RPMI7951 (cell line): ENCODE results near the gene NCK2. TPM values are rescaled to one million over a fixed set of nuclear protein-coding genes. Genes with fewer than 3 reads are reported as not detected.

ENCODE experiments used
- DNase-seq: peaks from one replicate; pipeline ENCODE4 v3.0.0-alpha.2; 2012; ENCODE audit warnings: low read depth
- total RNA-seq: library from RNA; depleted of rRNA; stranded (reverse); fragments of >200 nt; shearing (Covaris generic); gene quantifications from 2 replicates; pipeline ENCODE4 v1.2.3, GENCODE V29; 2014

Gene NCK2
- total RNA-seq, 1 experiment from 2014 or later = 34.5 TPM

DNA sequence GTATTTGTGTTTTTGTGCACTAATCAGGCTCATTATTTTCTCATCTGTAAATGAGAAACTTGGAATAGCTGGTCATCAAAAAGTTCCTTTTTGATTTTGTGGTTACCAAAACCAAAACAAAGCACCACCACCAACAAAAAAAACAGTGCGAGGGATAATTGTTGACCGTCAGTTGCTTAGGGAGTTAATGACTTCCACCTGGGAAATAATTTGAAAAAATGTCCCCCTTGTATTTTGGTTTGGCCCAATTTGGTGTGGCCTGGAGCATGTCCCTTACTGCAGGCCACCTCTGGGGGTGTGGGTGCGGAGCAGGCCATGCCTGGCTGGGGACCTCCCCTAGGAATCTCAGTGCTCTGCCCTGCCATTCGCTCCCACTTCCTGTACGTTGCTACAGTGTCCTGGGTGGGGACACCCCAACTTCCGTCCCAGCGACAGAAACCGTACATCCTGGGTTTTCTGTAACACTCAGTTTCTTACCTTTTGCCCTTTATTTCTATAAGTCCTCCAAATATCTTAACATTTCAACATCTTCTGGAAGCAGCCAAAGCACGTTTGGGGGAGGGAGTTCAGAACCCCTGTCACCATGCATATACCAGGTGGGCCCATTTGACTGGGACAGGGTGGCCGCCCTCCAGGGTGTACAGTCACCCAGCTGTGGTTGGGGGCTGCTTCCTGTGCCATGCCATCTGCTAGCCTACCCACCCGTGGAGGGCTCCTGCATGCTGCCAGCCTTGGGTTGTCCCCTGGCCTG, 31.3 kb downstream of the NCK2 start:
- no peak for DNase-seq

- no peak for DNase-seq
Measured at GRCh38 chr2:105776560-105776928, 31.8 kb downstream of the NCK2 start.

DNA sequence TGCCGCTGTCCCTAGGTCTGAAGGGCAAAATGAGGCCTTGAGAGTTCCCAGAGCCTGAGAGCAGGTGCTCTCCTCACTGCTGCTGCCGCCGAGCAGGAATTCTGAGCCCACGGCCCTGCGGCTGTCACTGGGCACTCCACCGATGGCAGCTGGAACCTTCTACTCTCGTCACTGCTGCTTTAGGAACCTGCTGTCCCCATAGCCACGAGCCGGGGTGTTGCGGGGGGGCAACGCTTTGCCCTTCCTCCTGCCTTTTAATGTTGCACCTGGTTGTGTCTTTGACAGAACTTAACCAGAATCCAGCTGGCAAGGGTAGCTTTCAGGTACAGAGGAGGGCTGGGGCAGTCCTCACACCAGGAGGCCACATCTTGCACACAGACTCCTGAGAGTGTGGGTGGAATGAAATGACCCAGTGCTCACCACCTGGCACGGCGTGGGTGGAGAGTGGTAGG, 32.3 kb downstream of the NCK2 start:
- DNase-seq = no peak

DNA sequence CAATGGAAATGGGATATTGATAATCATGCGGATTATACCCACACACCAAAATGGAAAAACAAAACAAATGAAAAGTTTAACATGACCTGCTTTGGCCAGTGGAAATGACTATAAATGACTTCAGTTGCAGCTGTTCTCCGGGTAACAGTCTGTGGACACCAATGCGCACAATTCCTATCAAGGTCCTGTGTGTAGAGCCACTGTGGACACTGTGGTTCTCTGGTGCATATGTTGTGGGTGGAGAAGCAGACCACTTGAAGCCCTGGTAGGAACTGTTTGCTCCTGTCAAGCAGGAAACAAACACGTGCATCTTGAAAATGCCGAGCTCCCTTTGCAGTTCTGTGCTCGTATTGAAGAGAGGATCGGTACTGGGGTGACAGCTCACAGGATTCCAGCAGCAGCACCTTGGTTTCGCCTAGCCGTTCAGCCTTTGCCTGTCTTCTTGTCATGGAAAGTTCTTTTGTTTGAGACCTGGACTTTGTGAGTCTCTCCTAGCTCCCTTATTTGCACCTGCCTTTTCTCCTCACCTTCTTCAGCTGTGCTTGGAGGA, 32.9 kb downstream of the NCK2 start:
- DNase-seq = no peak

DNA sequence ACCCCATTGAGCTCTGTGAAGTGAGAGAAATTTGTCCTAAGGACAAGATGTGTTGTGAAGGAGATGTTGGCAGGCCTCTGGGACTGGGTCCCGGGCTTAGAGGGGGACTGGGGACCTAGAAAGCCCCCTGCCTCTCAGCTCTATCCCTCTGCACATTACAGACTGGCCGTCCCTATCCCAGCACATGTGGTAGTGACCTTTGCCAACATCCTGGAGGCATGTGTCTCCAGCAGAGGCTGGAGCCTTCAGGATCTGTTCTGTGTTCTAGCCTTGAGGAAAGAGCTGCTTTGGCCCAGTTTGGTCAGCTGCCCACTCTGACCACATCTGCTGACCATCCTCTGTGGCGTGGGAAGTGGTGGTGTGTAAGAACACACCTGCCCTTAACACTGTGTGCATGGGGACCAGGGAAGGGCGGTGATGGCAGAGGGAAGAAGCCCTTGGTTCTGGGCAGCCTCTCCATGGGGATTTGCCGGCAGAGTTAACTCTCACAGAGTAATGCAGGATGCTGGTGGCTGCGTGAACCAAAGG, 33.4 kb downstream of the NCK2 start:
- DNase-seq = peak; percentile 45

DNA sequence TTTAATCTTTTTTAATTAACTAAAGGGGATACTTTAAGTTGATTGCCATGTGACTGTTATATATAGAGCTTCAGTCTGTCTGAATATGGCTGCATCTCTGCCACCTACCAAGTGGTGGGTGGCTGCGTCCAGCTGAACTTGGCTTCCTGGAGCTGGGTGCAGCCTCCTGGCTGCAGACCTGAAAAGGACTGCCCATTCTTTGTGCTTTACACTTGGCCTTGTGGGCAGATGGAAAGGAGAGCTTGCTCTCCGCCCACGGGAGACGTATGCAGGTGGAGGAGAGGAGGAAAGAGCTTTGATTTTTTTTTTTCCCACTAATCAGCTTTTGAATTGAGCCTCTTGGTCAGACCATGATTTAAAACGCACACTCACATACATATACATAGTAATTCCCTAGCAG, 34.7 kb downstream of the NCK2 start:
- no peak for DNase-seq

- DNase-seq = no peak
Measured at GRCh38 chr2:105780606-105781005, 35.9 kb downstream of the NCK2 start.

DNA sequence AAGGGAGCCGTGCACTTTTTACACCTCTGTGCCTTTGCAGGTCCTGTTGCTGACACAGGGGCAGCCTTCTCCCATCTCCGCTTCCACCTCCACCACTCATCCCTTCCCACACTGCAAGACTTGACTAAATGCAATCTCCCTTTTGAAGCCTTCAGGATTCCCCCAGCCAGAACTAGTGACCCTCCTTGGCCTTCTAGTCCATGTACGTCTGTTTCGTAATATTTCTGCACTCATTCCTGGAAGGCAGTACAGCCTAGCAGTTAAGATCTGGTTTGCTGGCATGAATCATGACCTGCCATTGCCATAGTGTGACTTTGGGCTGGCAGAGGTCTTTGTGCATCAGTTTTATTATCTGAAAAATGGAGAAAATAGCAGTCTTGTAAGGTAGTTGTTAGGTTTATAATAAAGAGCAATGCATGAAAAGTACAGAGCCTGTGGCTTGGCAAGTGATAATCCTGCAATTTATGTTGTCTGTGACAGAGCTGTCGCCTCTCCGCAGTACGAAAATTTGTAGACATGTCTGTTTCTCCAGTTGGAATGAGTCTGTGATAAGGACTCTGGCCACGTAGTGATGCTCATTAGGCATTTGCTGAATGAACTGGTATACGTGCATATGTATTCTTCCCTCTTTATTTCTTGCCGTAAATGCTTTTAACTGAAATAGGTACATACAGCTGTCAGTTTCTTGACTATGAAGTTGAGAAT, 36.7 kb downstream of the NCK2 start:
- DNase-seq = no peak

GRCh38 chr2:105782123-105782522, 37.4 kb downstream of the NCK2 start:
- no peak for DNase-seq

DNA sequence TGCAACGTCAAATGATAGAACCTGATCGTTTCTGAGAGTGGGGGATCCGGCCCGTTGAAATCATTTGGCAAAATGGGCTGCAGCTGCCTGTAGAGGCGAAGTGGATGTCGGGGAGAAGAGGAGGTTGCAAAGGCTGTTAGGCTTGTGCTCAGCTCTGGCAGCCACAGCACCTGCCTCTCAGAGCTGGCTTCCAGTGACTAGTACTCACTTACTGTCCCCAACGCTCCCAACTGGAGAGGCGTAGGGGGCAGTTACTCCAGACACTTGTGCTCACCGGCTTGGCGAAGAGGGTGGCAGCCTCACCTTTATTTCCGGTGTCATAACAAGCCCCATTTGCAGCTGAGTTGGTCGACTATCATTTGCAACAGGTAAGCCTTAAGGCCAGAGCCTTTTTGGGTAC, 37.9 kb downstream of the NCK2 start:
- no peak for DNase-seq

DNA sequence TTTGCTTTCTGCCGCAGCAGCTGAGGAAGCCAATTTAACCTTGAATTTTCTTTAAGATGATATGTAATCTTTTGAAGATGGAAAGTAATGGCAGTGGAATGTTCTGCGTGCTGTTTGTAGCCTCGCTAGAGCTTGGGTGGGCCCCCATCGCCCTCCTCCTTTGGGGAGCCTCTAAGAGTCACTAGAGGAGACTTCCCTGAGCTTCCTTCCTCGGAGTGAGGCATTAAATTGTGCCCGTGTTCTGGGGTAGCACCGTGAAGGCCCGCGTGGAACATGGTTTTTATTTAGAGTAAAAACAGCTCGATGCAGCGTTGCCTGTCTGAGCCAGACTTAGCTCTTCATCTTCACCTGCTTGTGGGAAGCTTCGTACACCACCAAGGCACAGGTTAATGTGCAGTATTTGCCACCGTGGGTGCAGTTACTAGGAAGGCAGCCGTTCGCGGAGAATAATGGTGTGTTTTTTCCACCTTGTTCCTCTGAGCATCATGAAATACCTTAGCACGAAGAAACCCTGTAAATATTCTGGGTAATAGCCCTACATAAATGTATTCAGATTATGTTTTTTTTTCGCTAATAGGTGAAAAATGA, 38.5 kb downstream of the NCK2 start:
- DNase-seq = no peak

DNA sequence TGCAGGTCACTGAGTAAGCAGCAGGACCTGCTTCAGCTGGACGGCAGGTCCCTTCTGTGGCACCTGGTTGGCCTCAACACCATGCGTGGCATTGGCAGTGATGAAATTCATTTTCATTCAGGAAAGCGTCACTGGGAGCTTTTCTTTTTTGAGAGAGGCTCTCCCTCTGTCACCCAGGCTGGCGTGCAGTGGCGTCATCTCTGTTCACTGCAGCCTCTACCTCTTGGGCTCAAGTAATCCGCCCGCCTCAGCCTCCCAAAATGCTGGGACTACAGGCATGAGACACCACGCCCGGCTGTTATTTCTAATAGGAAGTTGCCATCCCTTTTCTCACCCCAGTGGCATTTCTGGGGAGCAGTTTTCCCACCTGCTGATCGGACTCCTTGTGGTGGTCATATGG, 39.3 kb downstream of the NCK2 start:
- no peak for DNase-seq

GRCh38 chr2:105784589-105784988, 39.9 kb downstream of the NCK2 start:
- DNase-seq = no peak

DNA sequence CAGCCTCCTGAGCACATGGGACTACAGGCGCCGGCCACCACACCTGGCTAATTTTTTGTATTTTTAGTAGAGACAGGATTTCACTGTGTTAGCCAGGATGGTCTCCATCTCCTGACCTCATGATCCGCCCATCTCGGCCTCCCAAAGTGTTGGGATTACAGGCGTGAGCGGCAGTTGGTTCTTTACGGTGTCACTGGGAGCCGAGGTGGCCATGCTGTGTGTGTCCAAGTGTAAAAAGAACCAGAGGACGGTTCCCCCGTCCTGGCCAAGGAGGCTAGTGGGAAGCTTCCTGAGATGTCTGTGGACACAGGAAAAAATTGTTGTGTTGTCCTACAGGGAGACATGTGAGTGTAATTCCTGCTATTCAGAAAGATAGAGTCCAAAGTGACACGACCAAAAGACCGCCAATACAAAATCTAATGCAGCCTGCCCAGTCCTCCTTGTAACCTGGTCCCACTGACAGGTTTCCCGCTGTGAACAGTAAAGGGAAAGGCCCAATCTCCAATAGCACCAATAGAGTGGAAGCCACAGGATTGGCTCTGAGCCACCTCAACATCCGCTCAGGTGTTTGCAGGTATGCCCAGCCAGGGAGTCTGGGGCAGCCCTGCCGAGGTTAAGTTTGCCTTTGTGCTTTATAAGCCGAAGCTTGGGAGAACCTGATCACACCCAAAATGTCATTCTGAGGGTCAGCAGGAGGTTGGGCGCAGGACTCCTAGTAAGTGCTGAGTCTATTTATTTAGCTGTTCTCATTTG, 40.6 kb downstream of the NCK2 start:
- no peak for DNase-seq

DNA sequence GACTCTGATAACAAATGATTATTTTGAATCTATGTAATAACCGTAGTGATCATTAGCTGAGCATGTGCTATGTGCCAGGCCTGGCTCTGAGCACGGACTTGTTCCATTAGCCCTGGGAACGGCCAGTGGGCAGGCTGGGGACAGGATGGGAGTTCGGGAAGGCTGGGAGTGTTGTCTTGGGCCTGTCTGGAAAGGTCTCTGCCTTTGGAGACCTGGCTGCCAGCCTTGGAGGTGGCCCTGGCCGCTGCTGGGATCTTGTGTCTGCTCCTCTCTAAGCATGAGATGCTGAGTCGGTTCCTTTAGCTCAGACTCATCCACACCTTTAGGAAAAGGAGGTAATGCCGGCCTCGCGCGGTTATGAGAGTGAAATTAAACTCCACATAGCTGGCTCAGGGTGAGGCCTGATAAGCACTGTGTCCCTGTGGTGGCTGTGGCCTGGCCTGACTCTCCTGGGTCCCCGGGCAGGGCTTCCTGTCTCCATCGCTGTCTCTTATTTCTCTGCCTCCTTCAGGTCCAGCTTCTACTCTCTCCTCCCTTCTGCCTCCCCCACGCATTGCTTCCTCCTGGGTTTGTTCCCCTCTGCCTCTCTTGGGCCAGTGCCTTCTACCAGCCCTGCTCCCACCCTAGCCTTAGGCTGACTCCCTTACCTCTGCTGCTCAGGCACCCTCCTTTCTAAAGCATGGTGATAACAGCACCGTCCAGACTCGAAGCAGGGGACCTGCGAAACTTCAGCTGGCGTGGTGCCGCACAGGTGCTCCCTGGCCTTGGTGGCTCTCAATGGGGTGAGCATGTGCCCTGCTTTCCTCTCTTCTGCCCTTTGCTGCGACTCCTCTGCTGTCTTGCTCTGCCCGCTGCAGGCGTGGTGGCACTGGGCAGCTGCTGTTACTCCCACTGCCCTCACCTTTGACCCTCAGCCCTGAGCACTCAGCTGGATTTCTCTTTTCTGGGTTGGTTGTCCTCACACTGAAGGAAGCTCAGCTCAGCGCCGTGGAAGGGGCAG, 41.8 kb downstream of the NCK2 start:
- DNase-seq = no peak

DNA sequence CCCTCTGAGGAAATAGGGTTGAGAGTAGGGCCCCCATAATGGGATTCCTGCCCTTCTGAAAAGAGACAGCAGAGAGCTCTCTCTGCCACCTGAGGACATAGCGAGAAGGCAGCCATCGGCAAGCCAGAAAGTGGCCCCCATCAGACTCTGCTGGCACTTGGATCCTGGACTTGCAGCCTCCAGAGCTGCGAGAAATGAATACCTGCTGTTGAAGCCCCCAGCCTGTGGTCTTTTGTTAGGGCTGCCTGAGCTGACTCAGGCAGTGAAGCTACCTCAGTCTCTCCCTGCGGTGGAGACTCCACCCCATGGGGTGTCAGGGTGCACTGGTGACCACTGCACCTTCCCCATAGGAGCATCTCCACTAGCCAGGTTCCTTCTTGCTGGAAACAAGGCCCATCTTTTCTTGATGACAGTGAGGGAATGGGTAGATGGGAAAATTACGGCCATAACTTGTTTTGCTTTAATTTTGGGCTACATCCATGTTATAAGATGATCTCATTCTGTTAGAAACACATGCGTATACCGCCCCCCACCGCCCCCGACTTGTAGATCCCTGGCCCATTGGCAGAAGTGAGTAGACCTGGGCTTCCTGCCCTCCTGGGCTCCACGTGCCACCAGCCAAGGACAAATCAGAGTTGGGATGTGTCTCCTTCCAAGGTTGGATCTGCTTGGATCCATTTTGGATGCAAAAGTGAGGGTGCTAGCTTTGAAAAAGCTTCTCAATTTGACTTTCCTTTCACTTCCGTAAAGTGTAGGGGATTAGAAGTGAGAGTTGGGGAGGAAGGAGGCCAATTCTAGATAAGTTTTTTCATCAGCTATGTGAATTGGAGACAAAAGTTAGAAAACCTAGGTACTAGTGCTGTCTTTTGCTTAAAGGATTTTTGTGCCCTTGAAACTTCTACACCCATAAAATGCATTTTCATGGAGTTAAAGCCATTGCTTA, 42.9 kb downstream of the NCK2 start:
- peak; percentile 40 for DNase-seq

DNA sequence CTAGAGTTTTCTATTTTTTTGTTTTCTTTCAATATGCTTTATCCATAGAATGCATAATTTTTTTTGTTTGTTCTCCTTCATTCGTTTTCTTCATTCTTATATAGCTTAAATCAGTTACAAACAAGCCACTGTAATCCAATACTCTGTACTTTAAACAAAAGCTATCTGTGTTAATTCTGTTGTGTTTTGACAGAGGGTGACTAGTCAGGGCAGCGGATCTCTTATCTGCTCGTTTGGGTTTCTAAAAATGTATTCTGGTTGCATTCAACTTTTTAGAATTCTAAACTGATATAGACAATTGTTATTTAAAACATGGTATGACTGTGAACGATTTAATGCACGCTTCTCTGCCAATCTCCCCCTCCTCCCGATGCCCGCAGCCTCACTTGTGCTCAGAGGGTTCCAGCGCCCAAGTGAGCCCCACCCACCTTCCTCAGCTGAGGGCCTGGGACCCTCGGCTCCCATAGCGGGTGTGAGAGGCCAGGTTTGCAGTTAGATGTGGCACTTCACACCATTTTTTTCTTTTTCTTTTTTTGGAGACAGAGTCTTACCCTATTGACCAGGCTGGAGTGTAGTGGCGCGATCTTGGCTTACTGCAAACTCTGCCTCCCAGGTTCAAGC, 44.1 kb downstream of the NCK2 start:
- no peak for DNase-seq

GRCh38 chr2:105789745-105790460, 45.2 kb downstream of the NCK2 start:
- peak; percentile 88 for DNase-seq
